IMR-90 (cell line): Measurements from ENCODE around the gene MINDY1. TPM values are rescaled to one million over a fixed set of nuclear protein-coding genes. Genes with fewer than 3 reads are reported as not detected.

Source experiments
- ATAC-seq: fragments of 200-7000 bp; cut with Tn5 transposase; 2 replicates; pipeline ENCODE4 v1.9.1; 2020; ENCODE audit warnings: low read depth, mild to moderate bottlenecking, moderate library complexity
- BruUV-seq: library from RNA; stranded (reverse); fragments of 400-500 nt; replicated peaks from 2 replicates; lab custom pipeline; 2021; lab: Mats Ljungman, UMichigan
- CTCF ChIA-PET: fragments of 300-600 bp; formaldehyde crosslinking; extraction: SDS; loops from one replicate; lab custom pipeline; 2021; ENCODE audit warnings: antibody characterized with exemption; lab: Yijun Ruan, JAX
- POLR2A ChIA-PET: fragments of 300-600 bp; sonication (Branson Sonifier 250); formaldehyde crosslinking; loops from one replicate; lab custom pipeline; 2022; ENCODE audit warnings: antibody characterized with exemption; ENCODE audit not compliant: unreplicated experiment; lab: Charles Lee
- DNase-seq: peaks from one replicate; pipeline ENCODE4 v3.0.0; 2013
- H2AFZ ChIP-seq: replicated peaks from 2 replicates; pipeline ENCODE3; 2013; ENCODE audit warnings: low read length, mild to moderate bottlenecking; ENCODE audit not compliant: poor library complexity
- H2AK5ac ChIP-seq: 2 replicates; pipeline ENCODE4 v1.6.1; 2013; ENCODE audit warnings: low read depth, low read length, inconsistent platforms
- H2AK9ac ChIP-seq: replicated peaks from 2 replicates; pipeline ENCODE3; 2013; ENCODE audit warnings: mild to moderate bottlenecking, low read depth, low read length, moderate library complexity; ENCODE audit not compliant: poor library complexity
- H2BK120ac ChIP-seq: 2 replicates; pipeline ENCODE4 v1.6.1; 2013; ENCODE audit warnings: low read depth, low read length, inconsistent platforms
- H2BK15ac ChIP-seq: 3 replicates; pipeline ENCODE4 v1.6.1; 2013; ENCODE audit warnings: low read depth, low read length, inconsistent platforms
- H2BK20ac ChIP-seq: 2 replicates; pipeline ENCODE4 v1.6.1; 2013; ENCODE audit warnings: low read depth, mild to moderate bottlenecking, inconsistent platforms, low read length, moderate library complexity
- H2BK5ac ChIP-seq: 2 replicates; pipeline ENCODE4 v1.6.1; 2013; ENCODE audit warnings: mild to moderate bottlenecking, low read depth, low read length, inconsistent platforms; ENCODE audit not compliant: poor library complexity, severe bottlenecking
- H3K14ac ChIP-seq: replicated peaks from 2 replicates; pipeline ENCODE4 v1.6.1; 2013; ENCODE audit warnings: low read depth, low read length, inconsistent platforms
- H3K18ac ChIP-seq: 2 replicates; pipeline ENCODE4 v1.6.1; 2013; ENCODE audit warnings: low read depth, low read length, control low read depth
- H3K23ac ChIP-seq: 2 replicates; pipeline ENCODE4 v1.6.1; 2013; ENCODE audit warnings: low read depth, low read length, inconsistent platforms
- H3K27ac ChIP-seq: 2 replicates; pipeline ENCODE4 v1.5.1; 2013; ENCODE audit warnings: mild to moderate bottlenecking, control low read depth, low read length; ENCODE audit not compliant: insufficient read depth
- H3K27me3 ChIP-seq: 2 replicates; pipeline ENCODE4 v1.6.1; 2013; ENCODE audit warnings: low read length; ENCODE audit not compliant: control insufficient read depth, insufficient read depth
- H3K36me3 ChIP-seq: 2 replicates; pipeline ENCODE4 v1.6.1; 2013; ENCODE audit warnings: low read length, mixed read lengths; ENCODE audit not compliant: control insufficient read depth, insufficient read depth
- H3K4ac ChIP-seq: 2 replicates; pipeline ENCODE4 v1.6.1; 2013; ENCODE audit warnings: low read depth, low read length, inconsistent platforms
- H3K4me1 ChIP-seq: 2 replicates; pipeline ENCODE4 v1.6.1; 2013; ENCODE audit warnings: low read length, mixed read lengths; ENCODE audit not compliant: control insufficient read depth, insufficient read depth
- H3K4me2 ChIP-seq: 2 replicates; pipeline ENCODE4 v1.6.1; 2013; ENCODE audit warnings: low read depth, mild to moderate bottlenecking, control low read depth, low read length, moderate library complexity
- H3K4me3 ChIP-seq: 2 replicates; pipeline ENCODE4 v1.5.1; 2013; ENCODE audit warnings: low read depth, mild to moderate bottlenecking, control low read depth, low read length, moderate library complexity; ENCODE audit not compliant: insufficient read depth
- H3K56ac ChIP-seq: 2 replicates; pipeline ENCODE4 v1.6.1; 2013; ENCODE audit warnings: low read length, inconsistent platforms; ENCODE audit not compliant: insufficient read depth; ENCODE audit errors: extremely low read depth
- H3K79me1 ChIP-seq, 2 experiments: 2 replicates each; pipeline ENCODE4 v1.6.1; 2013; ENCODE audit warnings: low read length in 2 of 2, inconsistent platforms in 1 of 2, low read depth in 1 of 2
- H3K9ac ChIP-seq: 2 replicates; pipeline ENCODE4 v1.6.1; 2013; ENCODE audit warnings: low read depth, low read length, control low read depth
- H3K9me1 ChIP-seq: 2 replicates; pipeline ENCODE4 v1.6.1; 2013; ENCODE audit warnings: low read length, inconsistent platforms; ENCODE audit not compliant: insufficient read depth
- H3K9me3 ChIP-seq: 2 replicates; pipeline ENCODE4 v1.6.1; 2013; ENCODE audit warnings: low read length; ENCODE audit not compliant: control insufficient read depth, insufficient read depth
- H4K20me1 ChIP-seq: 2 replicates; pipeline ENCODE4 v1.6.1; 2013; ENCODE audit warnings: low read length, inconsistent platforms; ENCODE audit not compliant: insufficient read depth
- H4K5ac ChIP-seq: 2 replicates; pipeline ENCODE4 v1.6.1; 2013; ENCODE audit warnings: mild to moderate bottlenecking, low read depth, low read length, control low read depth
- H4K8ac ChIP-seq, 2 experiments: 2 replicates each; pipeline ENCODE4 v1.6.1; 2013; ENCODE audit warnings: low read depth in 2 of 2, low read length in 2 of 2, control low read depth in 1 of 2, inconsistent platforms in 1 of 2
- H4K91ac ChIP-seq: 2 replicates; pipeline ENCODE4 v1.6.1; 2013; ENCODE audit warnings: low read depth, low read length, inconsistent platforms; ENCODE audit not compliant: insufficient read depth
- CEBPB ChIP-seq: IDR thresholded peaks from 2 replicates; pipeline ENCODE4 v1.6.1; 2012; ENCODE audit warnings: low read depth, low read length, improper control_type of control experiment
- MAZ ChIP-seq: IDR thresholded peaks from 2 replicates; pipeline ENCODE4 v1.6.1; 2012; ENCODE audit warnings: low read depth, mild to moderate bottlenecking, low read length, improper control_type of control experiment, moderate library complexity, borderline replicate concordance
- WGBS, 2 experiments: methylation state at CpG; one replicate each; pipeline versions ENCODE4 v1.1.5 to v1.1.7; 2013; ENCODE audit warnings: missing lambda C conversion rate in 2 of 2; ENCODE audit not compliant: insufficient read length in 1 of 2; ENCODE audit errors: extremely low coverage in 2 of 2; 5-methylcytosine and 5-hydroxymethylcytosine counted together
- dilution Hi-C: fragments of 300-500 bp; cut with HindIII; formaldehyde crosslinking; loops from one replicate; pipeline ENCODE4 v1.14.3; 2018; ENCODE audit warnings: low sequenced_read_pairs; ENCODE audit not compliant: unreplicated experiment
- in situ Hi-C: fragments of 300-500 bp; cut with MboI; formaldehyde crosslinking; loops from 3 replicates; pipeline ENCODE4 v1.14.3; 2019; ENCODE audit warnings: low sequenced_read_pairs, inconsistent platforms, mixed read lengths
- intact Hi-C: fragments of 100-400 bp; cut with micrococcal nuclease; formaldehyde crosslinking; loops from 2 replicates; pipeline ENCODE4 v1.10.0; 2022
- polyA plus RNA-seq, 3 experiments: library from polyadenylated mRNA; depleted of rRNA; stranded (reverse); fragments of >200 nt; gene quantifications; 2 replicates each; pipeline ENCODE4 v1.2.3, GENCODE V29; 2012; ENCODE audit warnings: low replicate concordance in 1 of 3
- total RNA-seq: library from RNA; depleted of rRNA; stranded (reverse); fragments of >200 nt; gene quantifications from 2 replicates; pipeline ENCODE4 v1.2.3, GENCODE V29; 2012

MINDY1 gene
- total and polyA plus RNA-seq, 2 of the 4 experiments (the other 2 are of a cell fraction) = 6.6 to 7.3 TPM

GRCh38 chr1:151000408-151000807 lies 6.3 kb downstream of the MINDY1 start:
- intact Hi-C loops (loop anchor here (10.0 kb wide), 1 partner anchor 436 kb away; no protein-coding TSS in a partner anchor), in situ Hi-C loops (no loop called here)

More at GRCh38 chr1:151000408-151000807, 6.3 kb downstream of the MINDY1 start:
- Histone ChIP-seq H2BK5ac (no peak overlapping the region), H3K4ac (no peak overlapping the region), H2BK20ac (0 out of 2 replicates have a peak overlapping the region, but pooled peaks have one; percentile 43), H4K20me1 (no peaks in the 10 kb centered on the region), H2AFZ (no peak overlapping the region), H3K27ac (no peak overlapping the region), H3K27me3 (no peaks in the 10 kb centered on the region), H2AK5ac (peak overlapping the region; percentile 39; the same call in 1 of the 2 replicates), H3K79me1 (peaks cover under 1 to 1% of the 10 kb centered on the region in 2 experiments; a peak in 3 of 4 replicates), H3K4me2 (no peak overlapping the region), H3K4me1 (peaks cover 6% of the 10 kb centered on the region), H3K14ac (no peak overlapping the region), H4K8ac (no peak overlapping the region), H3K18ac (no peak overlapping the region), H3K36me3 (peaks cover 32% of the 10 kb centered on the region), H2BK120ac (peak overlapping the region; percentile 8; the same call in 1 of the 2 replicates), H3K9me3 (no peaks in the 10 kb centered on the region), H4K5ac (no peak overlapping the region), H3K4me3 (no peak overlapping the region), H3K9ac (no peak overlapping the region), H3K9me1 (peaks cover 8% of the 10 kb centered on the region; the same call in 1 of the 2 replicates), H2BK15ac (no peak overlapping the region), H3K56ac (no peak overlapping the region), H2AK9ac (no peak overlapping the region), H3K23ac (no peak overlapping the region), H4K91ac (peak overlapping the region; percentile 20; the same call in 1 of the 2 replicates)
- CTCF ChIA-PET = interaction anchor here (1.0 kb wide), 1 partner anchor 371 kb away, joined by 4 read pairs; the partner anchor contains the start of gene ENSA
- no TSS peak for BruUV-seq
- POLR2A ChIA-PET = no interaction called here
- no CpG with 5 or more reads among the region's 3 CpGs for WGBS, 2 experiments
- dilution Hi-C loops = no loop called here
- no peak for TF ChIP-seq MAZ
- peak; percentile 43; the same call in 1 of the 2 replicates for TF ChIP-seq CEBPB
- no peak for DNase-seq
- ATAC-seq = no peak
